Neural progenitor cell (in vitro differentiated cells): Measurements from ENCODE around the gene PLEKHM1. TPM values are rescaled to one million over a fixed set of nuclear protein-coding genes. Genes with fewer than 3 reads are reported as not detected.
"Not testable (repeated sequence)": the region's sequence is repeated elsewhere in the genome, so short reads cannot be mapped to it uniquely, and the experiment has no call there.

ENCODE experiments used
- DNase-seq: peaks from one replicate; pipeline ENCODE4 v3.0.0-alpha.2; 2016; ENCODE audit warnings: low spot score
- H2AFZ ChIP-seq: fragments of 200-600 bp; sonication (generic); replicated peaks from 2 replicates; pipeline ENCODE4 v1.6.1; 2016; ENCODE audit warnings: antibody characterized with exemption
- H3F3A ChIP-seq: fragments of 200-600 bp; sonication (generic); 2 replicates; pipeline ENCODE4 v1.6.1; 2016; ENCODE audit warnings: antibody characterized with exemption, low read depth
- H3K27ac ChIP-seq: fragments of 200-600 bp; sonication (generic); 2 replicates; pipeline ENCODE4 v1.5.1; 2016; ENCODE audit warnings: mild to moderate bottlenecking
- H3K27me3 ChIP-seq: fragments of 200-600 bp; sonication (generic); 2 replicates; pipeline ENCODE4 v1.6.1; 2016; ENCODE audit warnings: mild to moderate bottlenecking, moderate library complexity
- H3K36me3 ChIP-seq: fragments of 200-600 bp; sonication (generic); 2 replicates; pipeline ENCODE4 v1.5.1; 2016
- H3K4me1 ChIP-seq: fragments of 200-600 bp; sonication (generic); 2 replicates; pipeline ENCODE4 v1.6.1; 2016; ENCODE audit warnings: mixed run types
- H3K4me2 ChIP-seq: fragments of 200-600 bp; sonication (generic); 2 replicates; pipeline ENCODE4 v1.6.1; 2016
- H3K4me3 ChIP-seq: fragments of 200-600 bp; sonication (generic); 2 replicates; pipeline ENCODE4 v1.5.1; 2016
- H3K79me2 ChIP-seq: fragments of 200-600 bp; sonication (generic); 2 replicates; pipeline ENCODE4 v1.6.1; 2016; ENCODE audit warnings: low read depth
- H3K9ac ChIP-seq: fragments of 200-600 bp; sonication (generic); 2 replicates; pipeline ENCODE4 v1.6.1; 2016
- H3K9me3 ChIP-seq: fragments of 200-600 bp; sonication (generic); 2 replicates; pipeline ENCODE4 v1.5.1; 2016; ENCODE audit warnings: low read depth
- H4K20me1 ChIP-seq: fragments of 200-600 bp; sonication (generic); 2 replicates; pipeline ENCODE4 v1.6.1; 2016; ENCODE audit warnings: low read depth
- H3K27ac Mint-ChIP-seq: 3 replicates; pipeline ENCODE4 v1.8.0; 2021; ENCODE audit warnings: mixed read lengths
- H3K27me3 Mint-ChIP-seq: 2 replicates; pipeline ENCODE4 v1.8.0; 2022; ENCODE audit warnings: low read depth, mild to moderate bottlenecking, inconsistent platforms, moderate library complexity, mixed read lengths; ENCODE audit not compliant: insufficient read depth
- H3K36me3 Mint-ChIP-seq: 3 replicates; pipeline ENCODE4 v1.8.0; 2021; ENCODE audit warnings: mixed read lengths
- H3K4me1 Mint-ChIP-seq: 3 replicates; pipeline ENCODE4 v1.8.0; 2021; ENCODE audit warnings: mixed read lengths
- H3K4me3 Mint-ChIP-seq: 3 replicates; pipeline ENCODE4 v1.8.0; 2021; ENCODE audit warnings: mild to moderate bottlenecking, moderate library complexity, mixed read lengths
- H3K9me3 Mint-ChIP-seq: 3 replicates; pipeline ENCODE4 v1.8.0; 2020; ENCODE audit warnings: mixed read lengths
- total RNA-seq: library from RNA; depleted of rRNA; stranded (reverse); fragments of >200 nt; gene quantifications from 2 replicates; pipeline ENCODE4 v1.2.3, GENCODE V29; 2015; ENCODE audit warnings: low replicate concordance

PLEKHM1 gene
- total RNA-seq, 1 donor from 2014 or later = 7.0 TPM

- H3K9me3 ChIP-seq, H3K9ac ChIP-seq, H3K4me2 ChIP-seq, H3K4me3 ChIP-seq, H3K4me3 Mint-ChIP-seq, H3K9me3 Mint-ChIP-seq, H3K27me3 Mint-ChIP-seq, DNase-seq, H3K27ac Mint-ChIP-seq, H3K4me1 ChIP-seq, H3K27ac ChIP-seq, H3K36me3 ChIP-seq, H2AFZ ChIP-seq, H3K79me2 ChIP-seq, H4K20me1 ChIP-seq, H3F3A ChIP-seq, H3K27me3 ChIP-seq, H3K4me1 Mint-ChIP-seq, H3K36me3 Mint-ChIP-seq: not testable (repeated sequence)
Measured at GRCh38 chr17:45483177-45483576, 7.3 kb downstream of the PLEKHM1 start.

GRCh38 chr17:45482317-45482716 lies 8.2 kb downstream of the PLEKHM1 start:
- peak overlapping the region; percentile 35 for H3K4me2 ChIP-seq
- Mint-ChIP-seq H3K27ac (peak overlapping the region; percentile 74), H3K4me3 (peak overlapping the region; percentile 70)
- H4K20me1 ChIP-seq, H3K9ac ChIP-seq, H3F3A ChIP-seq, H3K9me3 ChIP-seq, H3K27me3 Mint-ChIP-seq, H3K4me1 ChIP-seq, H3K27me3 ChIP-seq, H3K4me3 ChIP-seq, DNase-seq, H3K36me3 Mint-ChIP-seq, H3K9me3 Mint-ChIP-seq, H3K4me1 Mint-ChIP-seq, H3K27ac ChIP-seq, H3K36me3 ChIP-seq, H3K79me2 ChIP-seq, H2AFZ ChIP-seq: not testable (repeated sequence)

GRCh38 chr17:45475436-45475835 lies 15.1 kb downstream of the PLEKHM1 start:
- H3K27me3 ChIP-seq, H4K20me1 ChIP-seq, H3F3A ChIP-seq, H3K27me3 Mint-ChIP-seq, H3K4me2 ChIP-seq, H3K4me3 Mint-ChIP-seq, H2AFZ ChIP-seq, H3K4me1 Mint-ChIP-seq, H3K36me3 ChIP-seq, H3K27ac Mint-ChIP-seq, H3K9ac ChIP-seq, H3K79me2 ChIP-seq, H3K27ac ChIP-seq, H3K4me1 ChIP-seq, H3K36me3 Mint-ChIP-seq, H3K9me3 ChIP-seq, H3K4me3 ChIP-seq, H3K9me3 Mint-ChIP-seq, DNase-seq: not testable (repeated sequence)

- H3K36me3 Mint-ChIP-seq, H3K4me3 Mint-ChIP-seq, H2AFZ ChIP-seq: not testable (repeated sequence)
Measured at GRCh38 chr17:45472249-45472648, 18.3 kb downstream of the PLEKHM1 start.

GRCh38 chr17:45469204-45469563 lies 21.3 kb downstream of the PLEKHM1 start:
- H3K4me3 ChIP-seq, H2AFZ ChIP-seq, H3K36me3 ChIP-seq, H3K36me3 Mint-ChIP-seq, H3K9me3 ChIP-seq, H3K4me2 ChIP-seq, H3K4me3 Mint-ChIP-seq, H3K4me1 Mint-ChIP-seq, H3K79me2 ChIP-seq, H3K4me1 ChIP-seq, H3F3A ChIP-seq, DNase-seq, H3K9me3 Mint-ChIP-seq, H3K27ac Mint-ChIP-seq, H4K20me1 ChIP-seq, H3K9ac ChIP-seq, H3K27ac ChIP-seq, H3K27me3 Mint-ChIP-seq, H3K27me3 ChIP-seq: not testable (repeated sequence)

More at GRCh38 chr17:45472249-45472648, 18.3 kb downstream of the PLEKHM1 start:
- H3K4me2 ChIP-seq, H3K9ac ChIP-seq, H3K27me3 Mint-ChIP-seq, H3K4me1 Mint-ChIP-seq, H3K9me3 ChIP-seq, H3K9me3 Mint-ChIP-seq, H3K27ac Mint-ChIP-seq, H3F3A ChIP-seq, H3K4me3 ChIP-seq, H3K27ac ChIP-seq, H3K36me3 ChIP-seq, DNase-seq, H4K20me1 ChIP-seq, H3K4me1 ChIP-seq, H3K79me2 ChIP-seq, H3K27me3 ChIP-seq: not testable (repeated sequence)

GRCh38 chr17:45468293-45469203 lies 22.0 kb downstream of the PLEKHM1 start:
- not testable (repeated sequence) for H3K9me3 ChIP-seq, H2AFZ ChIP-seq, H3K4me1 ChIP-seq, H3F3A ChIP-seq, H3K27ac ChIP-seq, H4K20me1 ChIP-seq, H3K4me1 Mint-ChIP-seq, H3K79me2 ChIP-seq, H3K9me3 Mint-ChIP-seq, H3K4me3 Mint-ChIP-seq, H3K4me3 ChIP-seq, H3K9ac ChIP-seq, H3K36me3 ChIP-seq, H3K4me2 ChIP-seq, H3K27ac Mint-ChIP-seq, DNase-seq, H3K27me3 Mint-ChIP-seq, H3K36me3 Mint-ChIP-seq, H3K27me3 ChIP-seq

- H3K79me2 ChIP-seq, H3K36me3 ChIP-seq, H2AFZ ChIP-seq, DNase-seq, H3K27me3 ChIP-seq, H3K9ac ChIP-seq, H3K4me1 Mint-ChIP-seq, H3K27me3 Mint-ChIP-seq, H3K4me3 ChIP-seq, H3K4me1 ChIP-seq, H3F3A ChIP-seq, H3K4me2 ChIP-seq, H3K9me3 ChIP-seq, H3K27ac Mint-ChIP-seq, H3K36me3 Mint-ChIP-seq, H4K20me1 ChIP-seq, H3K27ac ChIP-seq, H3K4me3 Mint-ChIP-seq, H3K9me3 Mint-ChIP-seq: not testable (repeated sequence)
Measured at GRCh38 chr17:45461524-45462327, 28.8 kb downstream of the PLEKHM1 start.

- H3K4me3 Mint-ChIP-seq, H3K9me3 Mint-ChIP-seq, H3K27me3 Mint-ChIP-seq, H3K9me3 ChIP-seq, H2AFZ ChIP-seq, H3K36me3 Mint-ChIP-seq, H3K4me1 ChIP-seq, H4K20me1 ChIP-seq, H3K27ac Mint-ChIP-seq, H3K36me3 ChIP-seq, H3K9ac ChIP-seq, H3K27me3 ChIP-seq, H3K79me2 ChIP-seq, H3K27ac ChIP-seq, DNase-seq, H3K4me1 Mint-ChIP-seq, H3K4me2 ChIP-seq, H3F3A ChIP-seq, H3K4me3 ChIP-seq: not testable (repeated sequence)
Measured at GRCh38 chr17:45460422-45460821, 30.1 kb downstream of the PLEKHM1 start.
